RWPE2 (cell line): ENCODE results near the gene BLOC1S3.

Experiments
- ATAC-seq: fragments of 200-7000 bp; cut with Tn5 transposase; 3 replicates; pipeline ENCODE4 v1.9.1; 2021; ENCODE audit warnings: low read depth
- DNase-seq: peaks from one replicate; pipeline ENCODE4 v3.0.0-alpha.2; 2020; ENCODE audit warnings: low spot score
- H3K27ac ChIP-seq: fragments of 450-650 bp; 2 replicates; pipeline ENCODE4 v1.5.1; 2017; ENCODE audit warnings: mild to moderate bottlenecking; ENCODE audit not compliant: poor library complexity, severe bottlenecking
- H3K27me3 ChIP-seq: fragments of 250-450 bp; sonication (Bioruptor Pico); 2 replicates; pipeline ENCODE4 v1.5.1; 2021; ENCODE audit warnings: mild to moderate bottlenecking, moderate library complexity; ENCODE audit not compliant: insufficient read depth, poor library complexity, severe bottlenecking
- H3K36me3 ChIP-seq: fragments of 250-450 bp; sonication (Bioruptor Pico); 2 replicates; pipeline ENCODE4 v1.5.1; 2020; ENCODE audit warnings: low read depth, mild to moderate bottlenecking, moderate library complexity
- H3K4me1 ChIP-seq: fragments of 250-450 bp; sonication (Bioruptor Pico); 2 replicates; pipeline ENCODE4 v1.5.1; 2021; ENCODE audit warnings: mild to moderate bottlenecking, moderate library complexity; ENCODE audit not compliant: insufficient read depth, poor library complexity, severe bottlenecking
- H3K4me3 ChIP-seq: fragments of 250-450 bp; sonication (Bioruptor Pico); 2 replicates; pipeline ENCODE4 v1.5.1; 2021; ENCODE audit warnings: mild to moderate bottlenecking, moderate library complexity; ENCODE audit not compliant: severe bottlenecking
- H3K9me3 ChIP-seq: fragments of 250-450 bp; sonication (Bioruptor Pico); 2 replicates; pipeline ENCODE4 v1.5.1; 2021; ENCODE audit warnings: mild to moderate bottlenecking, moderate library complexity; ENCODE audit not compliant: severe bottlenecking
- TF ChIP-seq, protein P1 (sequence below): fragments of 450-650 bp; IDR thresholded peaks from one replicate; pipeline ENCODE4 v1.5.1; 2017; ENCODE audit warnings: mild to moderate bottlenecking, moderate library complexity; ENCODE audit not compliant: poor library complexity, severe bottlenecking

Gene BLOC1S3

DNA sequence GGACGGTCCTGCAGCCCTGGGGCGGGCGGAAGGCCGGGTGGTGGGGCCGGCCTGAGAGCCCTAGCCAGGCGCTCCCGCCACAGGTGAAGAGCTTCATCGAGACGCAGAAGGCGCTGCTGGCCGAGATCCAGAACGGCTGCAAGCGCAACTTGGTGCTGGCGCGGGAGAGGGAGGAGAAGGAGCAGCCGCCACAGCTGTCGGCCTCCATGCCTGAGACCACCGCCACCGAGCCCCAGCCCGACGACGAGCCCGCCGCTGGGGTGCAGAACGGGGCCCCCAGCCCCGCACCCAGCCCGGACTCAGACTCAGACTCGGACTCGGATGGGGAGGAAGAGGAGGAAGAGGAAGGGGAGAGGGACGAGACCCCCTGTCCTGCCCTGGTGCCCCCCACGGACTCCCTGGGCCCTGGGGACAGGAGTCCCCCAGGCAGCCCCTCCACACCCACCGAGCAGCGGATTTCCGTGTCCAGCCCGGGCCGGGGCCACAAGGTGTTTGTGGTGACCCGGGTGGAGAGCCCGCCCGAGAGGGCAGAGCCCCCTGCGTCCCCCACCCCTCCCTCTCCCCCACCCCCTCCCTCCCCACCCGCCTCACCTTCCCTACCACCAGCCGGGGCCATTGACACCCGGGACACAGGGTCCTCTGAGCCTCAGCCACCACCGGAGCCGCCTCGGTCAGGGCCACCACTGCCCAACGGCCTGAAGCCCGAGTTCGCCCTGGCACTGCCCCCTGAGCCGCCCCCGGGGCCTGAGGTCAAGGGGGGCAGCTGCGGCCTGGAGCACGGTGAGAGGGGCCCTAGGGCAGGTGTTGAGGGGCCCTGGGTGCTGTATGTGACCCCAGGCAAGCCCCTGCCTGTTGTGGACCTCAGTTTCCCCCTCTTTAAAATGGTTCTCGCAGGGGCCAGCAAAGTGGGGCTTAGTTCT lies 33.1 kb upstream of the BLOC1S3 start:
- Histone ChIP-seq H3K36me3 (peaks cover 10% of the 10 kb centered on the region; the same call in 1 of the 2 replicates), H3K27ac (no peak overlapping the region), H3K27me3 (no peaks in the 10 kb centered on the region), H3K4me1 (no peaks in the 10 kb centered on the region), H3K4me3 (no peak overlapping the region), H3K9me3 (no peaks in the 10 kb centered on the region)
- TF ChIP-seq, protein P1, sequence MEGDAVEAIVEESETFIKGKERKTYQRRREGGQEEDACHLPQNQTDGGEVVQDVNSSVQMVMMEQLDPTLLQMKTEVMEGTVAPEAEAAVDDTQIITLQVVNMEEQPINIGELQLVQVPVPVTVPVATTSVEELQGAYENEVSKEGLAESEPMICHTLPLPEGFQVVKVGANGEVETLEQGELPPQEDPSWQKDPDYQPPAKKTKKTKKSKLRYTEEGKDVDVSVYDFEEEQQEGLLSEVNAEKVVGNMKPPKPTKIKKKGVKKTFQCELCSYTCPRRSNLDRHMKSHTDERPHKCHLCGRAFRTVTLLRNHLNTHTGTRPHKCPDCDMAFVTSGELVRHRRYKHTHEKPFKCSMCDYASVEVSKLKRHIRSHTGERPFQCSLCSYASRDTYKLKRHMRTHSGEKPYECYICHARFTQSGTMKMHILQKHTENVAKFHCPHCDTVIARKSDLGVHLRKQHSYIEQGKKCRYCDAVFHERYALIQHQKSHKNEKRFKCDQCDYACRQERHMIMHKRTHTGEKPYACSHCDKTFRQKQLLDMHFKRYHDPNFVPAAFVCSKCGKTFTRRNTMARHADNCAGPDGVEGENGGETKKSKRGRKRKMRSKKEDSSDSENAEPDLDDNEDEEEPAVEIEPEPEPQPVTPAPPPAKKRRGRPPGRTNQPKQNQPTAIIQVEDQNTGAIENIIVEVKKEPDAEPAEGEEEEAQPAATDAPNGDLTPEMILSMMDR, result no peak
- ATAC-seq (no peak), DNase-seq (no peak)

DNA sequence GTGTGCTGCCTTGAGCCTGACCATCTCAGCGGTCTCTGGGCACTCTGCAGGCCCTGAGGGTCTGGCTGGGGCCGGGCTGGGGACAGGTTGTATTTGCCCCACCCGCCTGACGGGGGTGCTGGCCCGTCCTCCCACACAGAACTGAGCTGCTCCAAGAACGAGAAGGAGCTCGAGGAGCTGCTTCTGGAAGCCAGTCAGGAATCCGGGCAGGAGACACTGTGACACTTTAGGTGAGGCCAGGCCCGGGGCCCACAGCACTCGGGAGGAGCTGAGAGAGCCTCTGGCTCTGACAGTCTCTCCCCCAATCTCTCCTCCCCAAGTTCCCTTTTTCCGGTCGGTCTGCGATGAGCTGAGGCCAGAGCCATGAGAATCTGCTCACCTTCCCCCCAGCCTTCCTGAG lies 32.3 kb upstream of the BLOC1S3 start:
- no peaks in the 10 kb centered on the region for H3K9me3 ChIP-seq
- no peak overlapping the region for H3K4me3 ChIP-seq
- peaks cover 3% of the 10 kb centered on the region for H3K4me1 ChIP-seq
- TF ChIP-seq, protein P1, result no peak
- no peaks in the 10 kb centered on the region for H3K27me3 ChIP-seq
- no peak overlapping the region for H3K27ac ChIP-seq
- ATAC-seq, result no peak
- DNase-seq, result no peak
- H3K36me3 ChIP-seq, result peaks cover 10% of the 10 kb centered on the region; the same call in 1 of the 2 replicates

- Histone ChIP-seq H3K36me3 (peaks cover 10% of the 10 kb centered on the region; the same call in 1 of the 2 replicates), H3K9me3 (no peaks in the 10 kb centered on the region)
- ATAC-seq, result no peak
These were observed 31.8 kb upstream of the BLOC1S3 start for GRCh38 chr19:45146741-45147205.

GRCh38 chr19:45147835-45148676 lies 30.5 kb upstream of the BLOC1S3 start:
- ATAC-seq (no peak), DNase-seq (no peak)
- Histone ChIP-seq H3K9me3 (no peaks in the 10 kb centered on the region), H3K4me1 (peaks cover 5% of the 10 kb centered on the region), H3K36me3 (peaks cover 4% of the 10 kb centered on the region; the same call in 1 of the 2 replicates), H3K27ac (no peak overlapping the region), H3K27me3 (peaks cover 5% of the 10 kb centered on the region), H3K4me3 (no peak overlapping the region)
- TF ChIP-seq, protein P1, result no peak

More at GRCh38 chr19:45146741-45147205, 31.8 kb upstream of the BLOC1S3 start:
- no peaks in the 10 kb centered on the region for H3K27me3 ChIP-seq
- no peak for DNase-seq
- no peak overlapping the region for H3K27ac ChIP-seq
- TF ChIP-seq, protein P1, result no peak
- no peak overlapping the region for H3K4me3 ChIP-seq
- peaks cover 5% of the 10 kb centered on the region for H3K4me1 ChIP-seq
